Measurements from ENCODE around the gene FAM20B. TPM values are rescaled to one million over a fixed set of nuclear protein-coding genes. Genes with fewer than 3 reads are reported as not detected.

The FAM20B gene
- total and polyA plus RNA-seq, 12 donors, result 15.4 to 69.9 (median 38.3) TPM

GRCh38 chr1:179099891-179100290 is 74.2 kb downstream of the FAM20B start:
- no peak for TF ChIP-seq POLR2A (IDR thresholded peaks at IDR 0.05)
- TF ChIP-seq CTCF (IDR thresholded peaks at IDR 0.05), result no peak
- Histone ChIP-seq H3K27ac (no peak overlapping the region), H3K27me3 (no peaks in the 10 kb centered on the region), H3K9me3 (replicated peaks in 1 of 3) (no peaks in the 10 kb centered on the region), H3K36me3 (replicated peaks in 1 of 2) (peaks cover 0 to 32% of the 10 kb centered on the region in 2 donors), H3K4me1 (replicated peaks in 1 of 2) (no peaks in the 10 kb centered on the region), H3K4me3 (no peak overlapping the region)
- intact Hi-C loops (cut with DNase I), result no loop called here
- peak in 1 of 7 donors; percentile 15 for DNase-seq
- WGBS, 4 donors, result 89 to 99% (median 92%) methylated on average over 4 of the region's 4 CpGs

- intact Hi-C loops (cut with DNase I), result no loop called here
- Histone ChIP-seq H3K36me3 (replicated peaks in 1 of 2) (peaks cover 0 to 16% of the 10 kb centered on the region in 2 donors), H3K27me3 (no peaks in the 10 kb centered on the region), H3K4me3 (no peak overlapping the region), H3K9me3 (replicated peaks in 1 of 3) (no peaks in the 10 kb centered on the region), H3K4me1 (replicated peaks in 1 of 2) (no peaks in the 10 kb centered on the region), H3K27ac (no peak overlapping the region)
- peak in 1 of 7 donors; percentile 21 for DNase-seq
- no peak for TF ChIP-seq POLR2A (IDR thresholded peaks at IDR 0.05)
- TF ChIP-seq CTCF (IDR thresholded peaks at IDR 0.05), result no peak
- 89 to 98% (median 96%) methylated on average over 4 of the region's 4 CpGs for WGBS, 4 donors
Measured at GRCh38 chr1:179101566-179101965, 75.9 kb downstream of the FAM20B start.

GRCh38 chr1:179103999-179104398 is 78.3 kb downstream of the FAM20B start:
- intact Hi-C loops (cut with DNase I), result no loop called here
- Histone ChIP-seq H3K36me3 (replicated peaks in 1 of 2) (peaks cover 0 to 19% of the 10 kb centered on the region in 2 donors), H3K27ac (no peak overlapping the region), H3K27me3 (no peaks in the 10 kb centered on the region), H3K4me1 (replicated peaks in 1 of 2) (no peaks in the 10 kb centered on the region), H3K4me3 (no peak overlapping the region), H3K9me3 (replicated peaks in 1 of 3) (no peaks in the 10 kb centered on the region)
- no peak for DNase-seq
- TF ChIP-seq POLR2A (IDR thresholded peaks at IDR 0.05) (no peak), CTCF (IDR thresholded peaks at IDR 0.05) (no peak)
- WGBS, 4 donors, result 95 to 98% (median 96%) methylated on average over 1 of the region's 1 CpG

- no peaks in the 10 kb centered on the region for H3K27me3 ChIP-seq
- intact Hi-C loops (cut with DNase I), result no loop called here
- H3K4me3 ChIP-seq, result no peak overlapping the region
- TF ChIP-seq CTCF (IDR thresholded peaks at IDR 0.05), result no peak
- TF ChIP-seq POLR2A (IDR thresholded peaks at IDR 0.05), result no peak
- no peaks in the 10 kb centered on the region for H3K9me3 ChIP-seq (replicated peaks in 1 of 3)
- no peaks in the 10 kb centered on the region for H3K4me1 ChIP-seq (replicated peaks in 1 of 2)
- peaks cover 0 to 26% of the 10 kb centered on the region in 2 donors for H3K36me3 ChIP-seq (replicated peaks in 1 of 2)
- 90 to 97% (median 95%) methylated on average over 3 of the region's 3 CpGs for WGBS, 4 donors
- no peak for DNase-seq
- H3K27ac ChIP-seq, result no peak overlapping the region
Measured at GRCh38 chr1:179104611-179105250, 79.0 kb downstream of the FAM20B start.

All from adrenal gland (tissue), 12 donors.